Measurements from ENCODE around the gene GNAQ.

GNAQ gene

GRCh38 chr9:78031893-78032729, 500 bp upstream of the GNAQ start:
- peak overlapping the region; percentile 67 for H3K4me3 ChIP-seq (ENCODE audit: low read depth, low read length)
- TF ChIP-seq CTCF (IDR thresholded peaks at IDR 0.05; ENCODE audit: low read depth, low read length) = no peak

- peak overlapping the region; percentile 85 for H3K4me3 ChIP-seq (ENCODE audit: low read depth, low read length)
- TF ChIP-seq CTCF (IDR thresholded peaks at IDR 0.05; ENCODE audit: low read depth, low read length) = no peak
These were observed 813 bp downstream of the GNAQ start for GRCh38 chr9:78030553-78031443.

- no peak for TF ChIP-seq CTCF (IDR thresholded peaks at IDR 0.05; ENCODE audit: low read depth, low read length)
- peak overlapping the region; percentile 85 for H3K4me3 ChIP-seq (ENCODE audit: low read depth, low read length)
These were observed 1.4 kb downstream of the GNAQ start for GRCh38 chr9:78030296-78030552.

GRCh38 chr9:78029551-78030295, 1.9 kb downstream of the GNAQ start:
- peak overlapping the region; percentile 85 for H3K4me3 ChIP-seq (ENCODE audit: low read depth, low read length)
- no peak for TF ChIP-seq CTCF (IDR thresholded peaks at IDR 0.05; ENCODE audit: low read depth, low read length)

GRCh38 chr9:78028926-78029325, 2.7 kb downstream of the GNAQ start:
- H3K4me3 ChIP-seq (ENCODE audit: low read depth, low read length) = peak overlapping the region; percentile 85
- no peak for TF ChIP-seq CTCF (IDR thresholded peaks at IDR 0.05; ENCODE audit: low read depth, low read length)

GRCh38 chr9:78026947-78027346, 4.7 kb downstream of the GNAQ start:
- TF ChIP-seq CTCF (IDR thresholded peaks at IDR 0.05; ENCODE audit: low read depth, low read length) = no peak
- no peak overlapping the region for H3K4me3 ChIP-seq (ENCODE audit: low read depth, low read length)
